ENCODE data around the gene AMBRA1. TPM values are rescaled to one million over a fixed set of nuclear protein-coding genes. Genes with fewer than 3 reads are reported as not detected.

Gene AMBRA1
- total RNA-seq, 4 donors from 2014 or later: 25.7 to 33.1 (median 30.2) TPM

- H3K4me3 ChIP-seq: no peak overlapping the region
- no peak for ATAC-seq
- peaks cover 77% of the 10 kb centered on the region for H3K27me3 ChIP-seq
- no peak for TF ChIP-seq EP300 (IDR thresholded peaks at IDR 0.05)
- no peak for TF ChIP-seq CTCF (IDR thresholded peaks at IDR 0.05)
- TF ChIP-seq POLR2AphosphoS5 (IDR thresholded peaks at IDR 0.05): no peak
- TF ChIP-seq POLR2A (IDR thresholded peaks at IDR 0.05): no peak
- no peaks in the 10 kb centered on the region for H3K9me3 ChIP-seq
- H3K4me1 ChIP-seq: peaks cover 0 to 45% (median 31%) of the 10 kb centered on the region in 3 donors
- no peaks in the 10 kb centered on the region for H3K36me3 ChIP-seq
- H3K27ac ChIP-seq: no peak overlapping the region
- WGBS, 2 donors (ENCODE audit: low coverage in 1 of 2): 4 to 13% methylated on average over 7 to 8 of the region's 49 CpGs
Measured at GRCh38 chr11:46390331-46391171, 203.3 kb downstream of the AMBRA1 start.

- ATAC-seq: peak; percentile 53
- H3K4me1 ChIP-seq: peaks cover 0 to 45% (median 31%) of the 10 kb centered on the region in 3 donors
- H3K9me3 ChIP-seq: no peaks in the 10 kb centered on the region
- peaks cover 86% of the 10 kb centered on the region for H3K27me3 ChIP-seq
- WGBS, 2 donors (ENCODE audit: low coverage in 1 of 2): 3% methylated on average over 6 of the region's 80 CpGs; no CpG with 5 or more reads in 1 of the 2 donors
- TF ChIP-seq CTCF (IDR thresholded peaks at IDR 0.05): peak in 3 of 4 experiments; percentile 75 to 92 (median 81)
- no peak for TF ChIP-seq POLR2A (IDR thresholded peaks at IDR 0.05)
- H3K27ac ChIP-seq: no peak overlapping the region
- peak overlapping the region in 1 of 2 donors; percentile 44 for H3K4me3 ChIP-seq
- no peaks in the 10 kb centered on the region for H3K36me3 ChIP-seq
Measured at GRCh38 chr11:46389450-46390330, 204.1 kb downstream of the AMBRA1 start.

GRCh38 chr11:46388619-46389449 is 205.0 kb downstream of the AMBRA1 start:
- no peak for TF ChIP-seq POLR2AphosphoS5 (IDR thresholded peaks at IDR 0.05)
- TF ChIP-seq POLR2A (IDR thresholded peaks at IDR 0.05): no peak
- TF ChIP-seq CTCF (IDR thresholded peaks at IDR 0.05): no peak
- no peak for TF ChIP-seq EP300 (IDR thresholded peaks at IDR 0.05)
- Histone ChIP-seq H3K36me3 (no peaks in the 10 kb centered on the region), H3K27ac (no peak overlapping the region), H3K4me1 (peaks cover 0 to 45% (median 31%) of the 10 kb centered on the region in 3 donors), H3K27me3 (peaks cover 95% of the 10 kb centered on the region), H3K9me3 (no peaks in the 10 kb centered on the region), H3K4me3 (peak overlapping the region in 1 of 2 donors; percentile 44)
- ATAC-seq: no peak
- 9 to 12% methylated on average over 5 to 6 of the region's 21 CpGs for WGBS, 2 donors (ENCODE audit: low coverage in 1 of 2)

- H3K4me3 ChIP-seq: no peak overlapping the region
- no peak for ATAC-seq
- peaks cover 98% of the 10 kb centered on the region for H3K27me3 ChIP-seq
- H3K9me3 ChIP-seq: no peaks in the 10 kb centered on the region
- H3K27ac ChIP-seq: no peak overlapping the region
- H3K4me1 ChIP-seq: peaks cover 0 to 43% (median 31%) of the 10 kb centered on the region in 3 donors
- TF ChIP-seq CTCF (IDR thresholded peaks at IDR 0.05) (no peak), POLR2A (IDR thresholded peaks at IDR 0.05) (no peak), EP300 (IDR thresholded peaks at IDR 0.05) (no peak), POLR2AphosphoS5 (IDR thresholded peaks at IDR 0.05) (no peak)
- 10 to 20% methylated on average over 2 of the region's 24 CpGs for WGBS, 2 donors (ENCODE audit: low coverage in 1 of 2)
- no peaks in the 10 kb centered on the region for H3K36me3 ChIP-seq
Measured at GRCh38 chr11:46387919-46388618, 205.8 kb downstream of the AMBRA1 start.
